Ramos (cell line): Measurements from ENCODE around the gene CHRNB1.
"Not testable (repeated sequence)": the region's sequence is repeated elsewhere in the genome, so short reads cannot be mapped to it uniquely, and the experiment has no call there.

Experiments
- in situ Hi-C: fragments of 300-500 bp; cut with MboI; formaldehyde crosslinking; loops from one replicate; pipeline ENCODE4 v1.14.3; 2022; ENCODE audit warnings: low sequenced_read_pairs; ENCODE audit not compliant: unreplicated experiment

CHRNB1 gene

GRCh38 chr17:7481275-7481674, 36.4 kb downstream of the CHRNB1 start, which contains the start of gene SLC35G6:
Gene SLC35G6 (plus strand): TSS chr17:7481446. CDS start chr17:7481517, 71 bp downstream.
- in situ Hi-C loops, result not testable (repeated sequence)

- in situ Hi-C loops, result not testable (repeated sequence)
Measured at GRCh38 chr17:7481842-7482741, 37.2 kb downstream of the CHRNB1 start.

- in situ Hi-C loops, result not testable (repeated sequence)
Measured at GRCh38 chr17:7482742-7483088, 37.9 kb downstream of the CHRNB1 start.

- in situ Hi-C loops, result no loop called here
Measured at GRCh38 chr17:7483255-7484066, 38.6 kb downstream of the CHRNB1 start.

- in situ Hi-C loops, result no loop called here
Measured at GRCh38 chr17:7484067-7484918, 39.4 kb downstream of the CHRNB1 start, which contains the start of gene POLR2A. Gene POLR2A (plus strand): TSS chr17:7484366.

GRCh38 chr17:7484919-7485377, 40.1 kb downstream of the CHRNB1 start:
- in situ Hi-C loops, result no loop called here

- in situ Hi-C loops, result no loop called here
Measured at GRCh38 chr17:7486181-7486580, 41.3 kb downstream of the CHRNB1 start.

GRCh38 chr17:7490144-7490543, 45.3 kb downstream of the CHRNB1 start:
- in situ Hi-C loops, result no loop called here

- in situ Hi-C loops, result no loop called here
Measured at GRCh38 chr17:7491583-7491982, 46.7 kb downstream of the CHRNB1 start.

- in situ Hi-C loops, result no loop called here
Measured at GRCh38 chr17:7493941-7494340, 49.1 kb downstream of the CHRNB1 start.

GRCh38 chr17:7495906-7496434, 51.1 kb downstream of the CHRNB1 start:
- in situ Hi-C loops, result no loop called here

- in situ Hi-C loops, result no loop called here
Measured at GRCh38 chr17:7496470-7497183, 51.8 kb downstream of the CHRNB1 start.

- in situ Hi-C loops, result no loop called here
Measured at GRCh38 chr17:7497228-7497627, 52.4 kb downstream of the CHRNB1 start.

- in situ Hi-C loops, result no loop called here
Measured at GRCh38 chr17:7497636-7498035, 52.8 kb downstream of the CHRNB1 start.

- in situ Hi-C loops, result no loop called here
Measured at GRCh38 chr17:7499161-7499560, 54.3 kb downstream of the CHRNB1 start.

GRCh38 chr17:7501729-7502128, 56.9 kb downstream of the CHRNB1 start:
- in situ Hi-C loops, result no loop called here

- in situ Hi-C loops, result no loop called here
Measured at GRCh38 chr17:7502171-7502847, 57.4 kb downstream of the CHRNB1 start.

- in situ Hi-C loops, result no loop called here
Measured at GRCh38 chr17:7502987-7503386, 58.1 kb downstream of the CHRNB1 start.

GRCh38 chr17:7503521-7503920, 58.7 kb downstream of the CHRNB1 start:
- in situ Hi-C loops, result no loop called here
